COR-L47 (cell line): ENCODE data around the gene HPCAL1.
"Not testable (repeated sequence)": the region's sequence is repeated elsewhere in the genome, so short reads cannot be mapped to it uniquely, and the experiment has no call there.

Source experiments
- DNase-seq: peaks from one replicate; lab custom pipeline; 2025; lab: John Stamatoyannopoulos, UW

Gene HPCAL1

DNA sequence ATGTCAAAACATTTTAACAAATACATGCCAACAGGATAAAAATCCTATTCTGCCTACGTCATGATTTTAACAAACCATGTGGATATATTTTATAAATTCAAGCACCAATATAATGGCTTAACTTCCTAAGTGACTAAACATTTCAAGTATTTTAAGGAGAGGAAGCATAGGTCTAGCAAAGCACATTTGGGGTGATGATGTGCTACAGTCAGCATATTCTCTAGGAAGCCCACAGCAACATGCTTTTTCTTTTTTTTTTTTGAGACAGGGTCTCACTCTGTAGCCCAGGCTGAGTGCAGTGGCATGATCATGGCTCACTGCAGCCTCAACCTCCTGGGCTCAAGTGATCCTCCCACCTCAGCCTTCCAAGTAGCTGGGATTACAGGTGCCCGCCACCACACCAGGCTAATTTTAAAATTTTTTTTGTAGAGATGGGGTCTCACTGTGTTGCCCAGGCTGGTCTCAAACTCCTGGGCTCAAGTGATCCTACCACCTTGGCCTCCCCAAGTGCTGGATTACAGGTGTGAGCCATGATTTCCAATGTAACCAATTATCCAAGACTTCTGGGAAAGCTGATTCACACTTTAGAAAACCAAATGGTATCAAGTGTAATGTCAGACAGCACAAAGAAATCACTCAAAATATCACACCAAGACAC lies 139.9 kb downstream of the HPCAL1 start:
- DNase-seq = not testable (repeated sequence)

DNA sequence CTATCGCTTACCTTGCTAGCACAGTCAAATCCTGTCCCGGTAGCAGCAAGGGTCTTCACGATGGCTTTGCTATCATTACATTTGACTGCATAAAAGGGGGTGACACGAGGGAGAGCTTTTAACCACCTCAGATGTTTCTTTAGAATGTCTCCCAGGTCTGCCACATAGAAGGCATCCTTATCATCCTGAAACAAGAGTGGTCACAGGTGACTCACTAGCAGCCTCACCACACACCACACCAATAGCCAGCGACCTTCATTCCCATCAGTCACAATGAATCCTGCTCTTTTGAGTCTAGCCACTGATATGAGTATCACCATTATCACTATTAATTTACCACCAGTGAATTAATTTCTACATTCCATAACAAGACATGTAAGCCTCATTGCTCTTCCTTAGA lies 141.8 kb downstream of the HPCAL1 start:
- no peak for DNase-seq

DNA sequence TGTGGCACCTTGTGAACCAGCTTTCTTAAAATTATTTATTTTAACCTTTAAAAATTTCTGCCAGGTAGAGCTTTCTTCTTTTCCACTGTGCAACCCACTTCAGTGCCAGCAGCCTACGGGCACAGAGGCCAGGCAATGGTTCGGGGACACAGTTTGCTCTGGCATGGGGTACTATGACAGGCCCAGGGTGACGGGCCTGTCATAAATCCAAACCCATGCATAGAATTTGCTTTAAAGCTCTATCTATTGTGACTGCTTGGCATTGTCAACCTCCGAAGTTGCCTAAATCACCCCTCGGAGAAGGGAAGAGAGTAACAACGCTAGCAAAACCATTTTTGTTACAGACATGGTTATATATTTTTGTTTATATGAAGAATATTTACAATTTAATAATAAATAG lies 143.9 kb downstream of the HPCAL1 start:
- DNase-seq = no peak

DNA sequence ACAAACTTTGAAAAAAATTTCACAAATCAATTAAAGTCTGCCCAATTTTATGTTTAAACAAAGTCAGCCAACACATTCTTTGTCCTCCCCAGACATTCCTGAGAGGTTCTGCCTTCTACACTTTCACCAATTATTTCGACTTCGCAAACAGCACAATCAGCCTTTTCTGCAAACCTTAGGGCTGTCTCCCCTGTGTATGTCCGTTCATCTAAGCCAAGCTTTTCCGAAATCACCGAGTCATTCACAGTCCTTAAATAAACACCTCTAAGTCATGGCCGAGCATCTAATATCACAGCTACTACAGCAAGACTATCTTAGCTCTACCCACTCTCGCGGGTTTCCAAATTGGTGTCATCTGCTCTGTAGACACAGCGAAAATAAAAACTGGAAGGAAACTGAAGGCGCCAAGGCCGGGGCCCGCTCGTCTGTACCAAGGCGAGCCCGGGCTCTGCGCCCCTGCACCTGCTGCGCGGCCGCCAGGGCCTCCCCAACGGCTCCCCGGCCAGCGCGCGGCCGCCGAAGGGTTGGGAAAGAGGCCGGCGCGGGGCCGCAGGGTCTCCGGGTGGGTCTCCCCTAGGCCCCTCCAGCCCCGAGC lies 144.7 kb downstream of the HPCAL1 start:
- DNase-seq = peak; percentile 43

DNA sequence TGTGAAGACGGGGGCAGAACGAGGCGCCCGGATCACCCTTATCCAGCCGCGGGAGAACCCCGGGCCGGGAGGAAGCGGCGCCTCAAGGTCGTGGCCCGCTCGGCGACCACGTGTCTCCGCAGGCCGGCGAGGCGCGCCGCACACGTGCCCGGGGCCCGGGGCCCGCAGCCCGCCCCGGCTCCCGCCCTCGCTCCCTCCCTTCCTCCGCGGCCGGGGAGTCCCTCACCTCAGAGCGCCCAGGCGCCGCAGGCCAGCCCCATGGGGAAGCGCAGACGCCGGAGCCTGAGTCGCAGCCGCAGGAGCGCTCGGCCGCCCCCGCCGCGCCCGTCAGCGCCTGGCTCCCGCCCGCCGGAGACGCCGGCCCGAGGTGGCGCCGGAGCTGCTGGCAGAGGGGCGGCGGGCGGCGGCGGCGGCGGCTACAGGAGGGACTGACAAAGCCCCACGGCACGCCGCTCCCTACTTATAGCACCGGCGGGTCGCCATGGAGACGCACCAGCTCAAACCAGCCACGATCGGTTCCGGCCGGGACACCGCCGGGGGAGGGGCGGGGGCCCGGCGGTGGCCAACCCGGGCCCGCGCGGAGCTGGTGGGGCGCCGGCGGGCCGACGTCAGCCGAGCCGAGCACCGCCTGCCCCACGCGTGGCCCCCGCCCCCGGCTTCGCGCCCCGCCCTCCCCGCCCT lies 145.3 kb downstream of the HPCAL1 start, which contains the start of gene ODC1:
TSS of gene ODC1 (minus strand) at position 433 of the 681 bp plus-strand sequence. CDS start 3,295 bp downstream, outside the sequence.
- DNase-seq = peak; percentile 95

DNA sequence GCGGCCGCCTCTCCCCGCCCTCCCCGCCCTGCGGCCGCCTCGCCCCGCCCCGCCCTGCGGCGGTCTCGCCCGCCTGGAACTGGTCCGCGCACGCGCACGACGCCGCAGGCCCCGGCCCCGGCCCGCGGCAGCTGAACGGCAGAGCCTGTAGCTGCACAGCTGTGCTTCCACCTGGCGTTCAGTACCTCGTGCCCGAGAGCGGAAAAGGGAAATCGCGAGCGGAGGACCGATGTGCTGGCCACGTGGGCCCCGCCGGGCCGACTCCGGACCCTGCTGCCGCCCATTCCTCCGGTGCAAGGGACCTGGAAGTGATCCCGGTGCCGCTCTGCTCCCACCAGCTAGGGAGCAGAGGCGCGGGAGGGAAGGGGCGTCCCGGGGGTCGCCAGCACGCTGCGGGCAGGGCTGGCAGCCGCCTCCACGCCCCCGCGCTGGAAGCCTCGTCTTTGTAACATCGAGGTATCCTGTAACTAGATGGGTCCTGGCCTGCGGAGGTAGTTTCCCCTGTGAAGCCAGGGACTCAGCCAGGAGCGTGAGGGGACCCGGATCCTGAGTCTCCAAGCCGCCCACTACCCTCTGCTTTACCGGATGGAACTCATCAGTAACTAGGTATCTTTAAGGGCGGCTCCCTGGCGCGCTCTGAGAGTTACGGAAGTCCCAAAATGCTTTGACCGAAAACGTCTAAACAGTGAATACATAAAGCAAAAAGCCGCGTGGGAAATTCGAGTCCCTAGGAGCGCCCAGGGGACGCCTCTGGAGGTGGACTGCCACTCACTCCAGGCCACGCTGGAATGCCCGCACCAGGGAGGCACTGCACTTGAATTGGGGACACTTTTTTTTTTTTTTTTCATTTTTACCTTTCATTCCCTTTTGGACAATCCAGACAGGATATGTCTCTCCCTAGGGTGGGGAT lies 146.1 kb downstream of the HPCAL1 start:
- DNase-seq = peak; percentile 95

DNA sequence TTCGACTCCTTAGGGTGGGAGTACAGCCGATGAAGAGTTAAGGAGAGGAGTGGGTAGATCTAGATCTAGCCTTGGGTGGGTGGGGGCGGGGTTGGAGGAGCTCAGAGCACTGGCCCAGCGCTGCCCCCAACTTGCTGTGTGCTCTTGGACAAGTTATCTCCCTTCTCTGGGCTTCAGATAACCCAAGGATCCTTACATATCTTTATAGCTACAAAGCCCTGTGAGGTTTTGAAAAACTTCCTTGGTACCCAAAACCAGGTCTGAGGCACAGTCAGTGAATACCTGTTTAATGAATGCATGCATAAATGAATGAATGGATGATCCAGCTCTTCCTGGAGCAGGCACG lies 146.8 kb downstream of the HPCAL1 start:
- DNase-seq = no peak

DNA sequence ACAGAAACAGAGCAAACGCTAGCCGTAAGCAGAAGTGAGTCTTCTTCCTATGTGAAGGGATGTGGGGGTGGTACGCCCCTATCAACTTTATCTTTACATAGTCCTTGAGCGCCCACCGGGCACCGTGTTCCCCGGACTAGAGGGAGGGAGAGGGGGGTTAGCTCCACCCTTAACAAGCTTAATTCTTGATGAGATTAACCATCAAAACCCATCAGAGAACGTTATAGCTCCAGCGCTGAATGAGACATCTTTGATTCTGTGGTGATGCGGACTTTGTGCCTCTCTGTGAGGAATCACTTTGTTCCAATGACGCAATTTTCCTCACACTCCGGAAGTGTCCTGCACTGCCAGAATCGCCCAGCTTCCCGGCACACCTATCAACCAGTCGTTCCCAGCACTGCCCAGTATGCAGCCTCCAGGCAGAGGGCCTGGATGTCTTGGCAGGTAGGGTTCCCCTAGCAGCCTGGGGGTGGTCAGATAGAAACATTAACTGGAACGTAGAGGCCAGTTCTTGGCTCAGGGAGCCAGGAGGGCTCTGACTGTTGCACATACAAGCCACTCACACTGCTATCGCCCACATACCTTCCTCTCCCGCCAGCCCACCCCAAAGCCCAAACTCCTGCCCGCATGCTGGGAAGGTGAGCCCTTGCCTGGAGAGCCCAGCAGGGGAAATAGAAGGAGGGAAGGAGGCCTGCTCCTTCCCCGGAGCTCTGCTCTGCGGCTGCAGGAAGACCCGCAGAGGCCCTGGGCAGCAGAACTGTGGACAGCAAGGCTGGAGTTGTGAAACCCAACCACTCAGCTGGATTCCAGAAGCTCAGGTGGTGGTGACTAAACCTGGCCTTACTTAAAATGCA lies 147.4 kb downstream of the HPCAL1 start:
- DNase-seq = no peak

DNA sequence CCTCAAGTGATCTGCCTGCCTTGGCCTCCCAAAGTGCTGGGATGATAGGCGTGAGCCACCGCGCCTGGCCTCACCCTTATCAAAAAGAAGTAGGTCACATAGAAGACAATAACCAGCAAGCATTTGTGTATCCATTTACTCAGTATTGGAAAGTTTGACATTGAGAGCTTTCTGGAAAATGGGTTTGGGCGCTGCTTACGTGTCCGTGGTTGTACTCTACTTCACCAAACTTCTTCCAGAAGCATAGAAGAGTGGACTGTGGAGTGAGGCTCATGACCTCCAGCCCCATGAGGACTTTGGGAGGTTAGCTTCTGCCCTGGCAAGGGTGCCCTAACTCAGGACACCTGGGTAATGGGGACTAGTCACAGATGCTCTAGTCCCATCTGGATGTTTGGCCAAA lies 149.1 kb downstream of the HPCAL1 start:
- DNase-seq = no peak

DNA sequence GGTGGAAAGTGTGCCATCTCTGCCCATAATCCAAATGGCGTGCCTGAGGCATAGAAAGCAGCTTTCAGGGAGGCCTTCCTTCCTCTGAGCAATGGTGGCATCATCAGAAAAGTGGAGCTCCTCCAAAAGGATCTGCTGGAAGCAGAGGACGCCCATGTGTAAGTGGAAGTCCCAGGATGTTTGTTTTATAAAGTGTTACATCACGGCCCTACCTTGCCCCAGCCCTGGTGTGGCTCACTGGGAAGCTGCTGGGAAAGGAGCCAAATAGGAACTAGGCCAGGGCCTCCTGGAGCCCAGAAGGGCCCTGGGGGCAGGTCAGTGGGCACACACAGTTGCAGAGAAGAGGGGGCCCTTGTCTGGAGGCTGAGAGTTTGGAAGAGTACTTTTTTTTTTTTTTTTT lies 149.6 kb downstream of the HPCAL1 start:
- DNase-seq = peak; percentile 82

DNA sequence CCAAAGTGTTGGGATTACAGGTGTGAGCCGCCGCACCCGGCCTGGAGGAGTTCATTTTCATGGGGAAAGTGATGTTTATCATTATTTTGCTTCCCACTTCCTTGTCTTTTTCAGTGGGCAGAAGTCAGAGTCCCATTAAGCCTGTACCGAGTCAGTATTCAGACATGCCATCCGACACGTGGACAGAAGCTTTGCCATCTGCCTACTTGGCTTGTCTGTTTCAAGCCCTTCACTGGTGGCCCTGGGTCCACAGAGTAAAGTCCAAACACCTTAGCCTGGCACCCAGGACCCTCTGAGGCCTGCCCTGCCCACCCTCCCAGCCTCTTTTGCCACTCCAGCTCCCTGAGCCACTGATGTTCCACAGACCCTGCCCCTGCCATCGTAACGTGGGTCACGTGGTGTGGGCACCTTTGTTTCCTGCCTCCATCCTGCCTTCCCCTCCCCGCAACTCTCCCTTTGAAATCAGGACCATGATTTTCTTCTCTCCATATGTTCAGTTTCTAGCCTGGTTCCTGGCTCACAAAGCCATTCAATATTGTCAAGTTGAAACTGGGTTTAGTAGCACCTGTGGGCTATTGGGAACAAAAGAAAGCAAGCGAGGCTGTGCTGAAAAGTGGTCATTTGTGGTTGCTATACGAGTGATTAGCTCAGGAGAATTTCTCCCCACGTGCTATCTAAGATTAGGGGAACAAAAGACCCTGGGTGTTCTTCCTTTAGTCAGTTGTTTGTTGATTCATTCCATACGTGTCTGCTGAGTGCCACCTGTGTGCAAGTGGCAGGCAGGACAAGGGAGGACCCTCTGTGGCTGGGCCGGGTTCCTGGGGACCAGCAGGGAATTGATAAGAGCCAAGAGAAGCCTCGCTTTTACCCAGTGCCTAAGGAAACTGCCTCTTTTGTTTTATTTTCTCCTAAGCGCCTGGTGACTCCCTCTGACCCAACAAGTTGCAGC lies 150.5 kb downstream of the HPCAL1 start:
- peak; percentile 70 for DNase-seq

DNA sequence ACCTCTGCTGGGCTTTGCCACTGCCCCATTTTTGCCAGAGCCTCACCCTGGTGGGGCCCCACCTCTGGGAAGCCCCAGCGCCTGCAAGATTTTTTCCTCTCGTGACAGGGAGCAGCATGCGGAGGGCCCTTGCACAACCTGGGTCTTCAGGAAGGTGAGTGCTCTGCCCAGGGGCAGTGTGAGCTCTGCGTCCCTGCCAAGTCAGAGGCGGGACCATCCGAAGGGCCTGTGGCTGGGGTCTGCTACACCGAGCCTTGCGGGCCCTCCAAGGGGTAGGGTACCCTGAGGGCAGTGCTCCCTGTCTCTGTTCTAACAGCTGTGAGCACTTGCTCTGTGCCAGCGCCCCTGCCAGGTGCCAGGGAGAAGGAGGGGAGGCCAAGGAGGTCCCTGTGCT lies 151.2 kb downstream of the HPCAL1 start:
- DNase-seq = no peak

DNA sequence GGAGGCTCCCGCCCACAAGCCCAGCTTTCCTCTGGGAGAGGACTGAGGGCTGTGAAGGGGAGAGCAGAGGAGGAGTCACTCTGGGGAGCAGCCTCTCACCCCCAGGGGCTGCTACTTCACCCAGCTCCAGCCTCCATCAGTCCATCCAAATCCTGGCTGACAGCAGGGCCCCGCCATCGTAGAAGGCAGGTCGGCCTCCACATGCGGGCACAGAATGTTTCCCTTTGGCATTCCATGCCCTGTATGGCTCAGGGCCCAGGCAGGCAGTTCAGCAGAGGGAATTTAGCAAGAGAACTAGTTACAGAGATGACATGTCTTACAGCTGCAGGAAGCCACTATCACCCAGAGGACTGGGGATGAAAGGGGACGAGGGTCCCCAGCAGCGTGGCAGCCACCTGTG lies 151.8 kb downstream of the HPCAL1 start:
- no peak for DNase-seq

DNA sequence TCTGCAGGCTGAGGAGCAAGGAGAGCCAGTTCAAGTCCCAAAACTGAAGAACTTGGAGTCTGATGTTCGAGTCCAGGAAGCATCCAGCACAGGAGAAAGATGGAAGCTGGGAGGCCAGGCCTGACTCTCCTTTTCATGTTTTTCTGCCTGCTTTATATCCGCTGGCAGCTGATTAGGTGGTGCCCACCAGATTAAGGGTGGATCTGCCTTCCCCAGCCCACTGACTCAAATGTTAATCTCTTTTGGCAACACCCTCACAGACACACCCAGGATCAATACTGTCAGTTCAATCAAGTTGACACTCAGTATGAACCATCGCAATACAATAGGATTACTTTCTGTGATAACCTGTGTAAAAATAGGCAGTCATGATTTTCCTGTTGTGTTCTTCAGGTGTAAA lies 154.5 kb downstream of the HPCAL1 start:
- DNase-seq = not testable (repeated sequence)

DNA sequence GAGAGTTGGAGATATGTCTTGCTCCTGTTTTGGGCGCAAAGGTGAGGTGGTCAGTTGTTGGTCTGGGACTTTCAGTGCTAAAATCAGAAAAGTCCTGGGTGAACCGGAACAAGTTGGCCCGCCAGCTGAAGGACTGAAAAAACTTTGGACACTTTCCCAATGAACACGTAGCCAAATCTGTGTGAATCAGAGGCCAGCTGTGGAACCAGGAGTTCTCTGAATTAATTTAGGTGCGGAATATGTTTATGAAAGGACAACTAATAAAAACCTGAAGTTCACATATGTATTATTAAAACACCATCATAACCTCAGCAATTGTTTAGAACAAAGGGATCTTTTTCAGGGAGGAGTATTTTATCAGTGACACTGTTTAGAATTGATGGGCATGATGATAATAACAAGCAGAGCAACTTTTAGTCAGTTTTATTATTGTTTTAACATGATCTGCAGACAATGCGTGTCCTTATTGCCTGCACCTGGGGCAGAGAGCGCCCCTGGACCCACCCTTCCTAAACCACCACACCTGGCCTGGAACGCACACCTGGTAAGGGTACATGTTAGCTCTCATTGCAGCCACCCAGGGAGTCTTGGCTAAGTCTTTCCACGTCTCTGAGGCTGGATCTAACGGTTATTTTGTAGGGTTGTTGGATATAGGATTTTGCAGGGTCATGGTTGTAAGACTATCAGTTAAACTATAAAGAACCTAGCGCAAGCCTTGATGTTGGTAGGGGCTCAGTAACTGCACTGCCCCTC lies 155.3 kb downstream of the HPCAL1 start:
- DNase-seq = no peak

DNA sequence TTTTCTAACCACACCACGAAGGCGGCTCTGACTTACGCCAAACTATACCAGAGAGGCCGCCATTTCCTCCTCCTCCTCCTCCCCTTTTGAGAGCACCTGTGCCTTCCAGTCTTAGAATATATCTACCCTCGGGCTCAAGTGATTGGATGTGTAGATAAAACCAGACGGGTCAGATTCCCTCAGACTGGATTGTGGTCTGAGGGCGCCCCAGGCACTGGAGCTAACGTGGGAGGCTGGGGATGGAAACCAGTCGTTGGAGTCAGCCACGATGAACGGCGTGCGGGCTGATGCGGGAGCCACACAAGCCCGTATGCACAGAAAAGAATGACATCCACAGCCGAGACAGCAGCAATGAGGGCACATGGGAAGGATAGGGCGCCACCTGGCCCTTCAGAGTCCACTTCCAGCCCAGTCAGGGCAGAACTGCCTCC lies 157.7 kb downstream of the HPCAL1 start:
- no peak for DNase-seq

DNA sequence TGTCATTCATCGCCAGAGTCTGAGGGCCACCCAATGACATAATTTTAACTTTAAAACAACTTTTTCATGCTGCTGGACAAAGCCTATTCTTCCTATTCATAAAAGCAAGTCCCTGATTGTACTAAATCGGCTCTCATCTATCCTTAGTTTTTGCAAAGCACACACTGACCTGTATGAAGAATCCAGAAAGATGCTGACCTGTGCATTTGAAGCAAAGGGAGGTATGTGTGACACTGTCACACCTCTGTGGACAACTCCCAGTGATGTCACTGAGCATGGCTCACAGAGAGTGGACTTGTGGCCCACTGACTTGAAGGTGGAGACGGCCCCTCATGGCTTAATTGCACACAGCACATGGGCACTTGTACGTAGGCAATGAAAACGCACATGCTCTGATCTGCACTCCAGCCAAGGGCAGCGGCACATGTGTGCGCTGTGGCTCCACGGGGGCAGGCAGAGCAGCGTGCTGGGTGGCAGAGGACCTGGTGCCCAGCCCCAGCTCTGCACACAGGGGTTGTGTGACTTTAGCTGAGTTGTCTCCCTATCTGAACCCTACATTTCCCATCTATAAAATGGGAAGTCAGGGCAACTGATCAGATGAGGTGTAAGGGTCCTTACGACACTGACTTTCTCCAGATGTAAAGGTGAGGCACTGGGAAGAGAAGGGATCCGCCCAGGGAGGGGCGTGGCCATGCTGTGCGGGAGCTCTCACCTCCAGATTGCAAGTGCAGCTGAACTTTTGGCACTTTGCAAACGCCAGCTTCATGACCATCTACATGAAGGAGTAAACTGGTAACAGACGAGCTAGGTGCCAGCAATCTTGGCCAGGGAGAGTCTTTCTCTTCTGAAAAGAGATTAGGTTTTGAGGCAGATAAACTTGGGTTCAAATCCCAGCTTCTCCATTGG lies 159.7 kb downstream of the HPCAL1 start:
- no peak for DNase-seq

DNA sequence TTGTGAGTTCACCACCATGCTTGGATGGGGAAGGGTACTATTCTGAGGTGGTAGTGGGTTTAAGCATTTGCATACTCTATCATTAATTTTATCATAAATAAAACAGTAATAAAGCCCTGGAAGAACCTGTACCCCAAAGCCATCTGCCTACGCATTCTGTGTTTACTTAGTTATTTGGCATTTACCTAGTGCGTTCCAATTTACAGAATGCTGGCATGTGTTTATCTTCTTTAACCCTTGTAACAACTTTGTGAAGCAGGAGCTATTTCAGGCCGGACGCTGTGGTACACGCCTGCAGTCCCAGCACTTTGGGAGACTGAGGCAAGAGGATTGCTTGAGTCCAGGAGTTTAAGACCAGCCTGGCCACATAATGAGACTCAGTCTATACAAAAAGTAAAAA lies 163.2 kb downstream of the HPCAL1 start:
- no peak for DNase-seq
